HepG2 (cell line): Measurements from ENCODE around the gene ABCA8. TPM values are rescaled to one million over a fixed set of nuclear protein-coding genes. Genes with fewer than 3 reads are reported as not detected.

ENCODE experiments used
- BRCA1 ChIP-seq: sonication (generic); formaldehyde crosslinking; IDR thresholded peaks from 2 replicates; pipeline ENCODE4 v1.4.0; 2020; ENCODE audit warnings: missing genetic modification reagents
- BRF2 ChIP-seq: sonication (generic); formaldehyde crosslinking; IDR thresholded peaks from 2 replicates; pipeline ENCODE4 v1.8.1; 2022; ENCODE audit warnings: mild to moderate bottlenecking, missing genetic modification reagents
- CREM ChIP-seq, 2 experiments: sonication (generic) in 1 of 2; formaldehyde crosslinking in 1 of 2; IDR thresholded peaks; 2 replicates each; pipeline versions ENCODE4 v1.4.0 to v1.6.1; 2016 to 2020; ENCODE audit warnings: antibody characterized with exemption in 1 of 2, mild to moderate bottlenecking in 1 of 2, missing genetic modification reagents in 1 of 2
- GATA4 ChIP-seq: sonication (generic); IDR thresholded peaks from 2 replicates; pipeline ENCODE4 v1.6.1; 2016; ENCODE audit warnings: antibody characterized with exemption, low read depth, borderline replicate concordance
- KDM4B ChIP-seq: sonication (generic); formaldehyde crosslinking; IDR thresholded peaks from 2 replicates; pipeline ENCODE4 v1.4.0; 2020; ENCODE audit warnings: missing genetic modification reagents
- KDM6A ChIP-seq: IDR thresholded peaks from 2 replicates; pipeline ENCODE4 v1.6.1; 2016; ENCODE audit warnings: low read depth
- MAFK ChIP-seq, 2 experiments: IDR thresholded peaks in 1 of 2; conservative IDR thresholded peaks in 1 of 2; 2 replicates each; pipeline ENCODE4 v1.6.1; 2011; ENCODE audit warnings: improper control_type of control experiment in 2 of 2, low read length in 2 of 2
- NFKBIZ ChIP-seq: IDR thresholded peaks from 2 replicates; pipeline ENCODE4 v1.6.1; 2018; ENCODE audit warnings: missing genetic modification reagents, missing compliant biosample characterization
- NONO ChIP-seq, 2 experiments: fragments of 450-650 bp in 1 of 2; sonication (generic) in 1 of 2; formaldehyde crosslinking in 1 of 2; IDR thresholded peaks in 1 of 2; conservative IDR thresholded peaks in 1 of 2; 2 replicates each; pipeline versions ENCODE4 v1.6.1 to v1.8.0; 2017 to 2022; ENCODE audit warnings: mild to moderate bottlenecking in 1 of 2, missing genetic modification reagents in 1 of 2, moderate library complexity in 1 of 2
- POLR2A ChIP-seq, 2 experiments: IDR thresholded peaks; 2 replicates each; pipeline ENCODE4 v1.6.1; 2011; ENCODE audit warnings: low read depth in 2 of 2, low read length in 2 of 2, mild to moderate bottlenecking in 1 of 2, moderate library complexity in 1 of 2; ENCODE audit not compliant: insufficient read depth in 1 of 2
- RARA ChIP-seq: IDR thresholded peaks from 2 replicates; pipeline ENCODE4 v1.6.1; 2016; ENCODE audit warnings: missing genetic modification reagents, missing compliant biosample characterization
- RCOR2 ChIP-seq: IDR thresholded peaks from 2 replicates; pipeline ENCODE4 v1.6.1; 2016; ENCODE audit warnings: missing biosample characterization, missing genetic modification reagents
- REXO4 ChIP-seq: sonication (generic); formaldehyde crosslinking; IDR thresholded peaks from 2 replicates; pipeline ENCODE4 v1.8.0; 2022; ENCODE audit warnings: missing genetic modification reagents, mild to moderate bottlenecking, borderline replicate concordance
- SMAD1 ChIP-seq: sonication (generic); formaldehyde crosslinking; IDR thresholded peaks from 2 replicates; pipeline ENCODE4 v1.4.0; 2020; ENCODE audit warnings: missing genetic modification reagents, low read depth, mild to moderate bottlenecking, borderline replicate concordance
- ZBTB44 ChIP-seq: sonication (generic); formaldehyde crosslinking; IDR thresholded peaks from 2 replicates; pipeline ENCODE4 v1.4.0; 2020; ENCODE audit warnings: missing genetic modification reagents
- ZFX ChIP-seq: sonication (generic); formaldehyde crosslinking; IDR thresholded peaks from 2 replicates; pipeline ENCODE4 v1.4.0; 2020; ENCODE audit warnings: mild to moderate bottlenecking, low read depth, missing genetic modification reagents, moderate library complexity
- ZMYM4 ChIP-seq: sonication (generic); formaldehyde crosslinking; IDR thresholded peaks from 2 replicates; pipeline ENCODE4 v1.8.1; 2023; ENCODE audit warnings: mild to moderate bottlenecking, missing genetic modification reagents
- ZNF407 ChIP-seq: sonication (generic); formaldehyde crosslinking; IDR thresholded peaks from one replicate; pipeline ENCODE4 v1.5.1; 2020; ENCODE audit warnings: mild to moderate bottlenecking, missing genetic modification reagents; ENCODE audit errors: not compliant biosample characterization
- ZNF563 ChIP-seq: sonication (generic); formaldehyde crosslinking; IDR thresholded peaks from 2 replicates; pipeline ENCODE4 v1.8.0; 2022; ENCODE audit warnings: mild to moderate bottlenecking, moderate library complexity, missing genetic modification reagents
- ZNF879 ChIP-seq: sonication (generic); formaldehyde crosslinking; IDR thresholded peaks from 2 replicates; pipeline ENCODE4 v1.8.1; 2023; ENCODE audit warnings: missing genetic modification reagents
- polyA plus RNA-seq, 8 experiments: library from polyadenylated mRNA; depleted of rRNA in 3 of 8; stranded (reverse) in 7 of 8; unstranded in 1 of 8; fragments of >200 nt; fragmentation: Illumina TruSeq in 4 of 8; extraction: Trizol in 4 of 8; gene quantifications; 2 replicates each; pipeline versions ENCODE4 v1.2.1 to v1.2.3, GENCODE V29; 2011 to 2016; ENCODE audit warnings: low read depth in 4 of 8, missing spikeins in 1 of 8, mixed read lengths in 1 of 8; ENCODE audit not compliant: insufficient read depth in 1 of 8
- total RNA-seq, 5 experiments: library from RNA; depleted of rRNA; stranded (reverse); fragments of >200 nt; fragmentation: Illumina TruSeq; extraction: Trizol; gene quantifications; 2 replicates each; pipeline ENCODE4 v1.2.3, GENCODE V29; 2016; ENCODE audit warnings: low read depth in 1 of 5

The ABCA8 gene
- total and polyA plus RNA-seq, 2 of the 13 experiments (the other 11 are each of a cell fraction or from before 2014, with no cell fraction given): 0.05 to 0.18 TPM

- peak; percentile 76 for TF ChIP-seq KDM6A (CRISPR knock-in tag)
- TF ChIP-seq ZMYM4: peak; percentile 87
- no peak for TF ChIP-seq POLR2A (IDR thresholded peaks at IDR 0.05; ENCODE audit: insufficient read depth in 1 of 2, low read depth in 2 of 2, low read length in 2 of 2)
- TF ChIP-seq KDM4B (CRISPR knock-in tag): no peak
- no peak for TF ChIP-seq ZBTB44 (CRISPR knock-in tag)
- TF ChIP-seq CREM (IDR thresholded peaks at IDR 0.05): peak; percentile 45; the same call in 1 of the 2 replicates
- no peak for TF ChIP-seq CREM (CRISPR knock-in tag; IDR thresholded peaks at IDR 0.05)
- TF ChIP-seq ZNF407: no peak
- no peak; the same call in 1 of the 2 replicates for TF ChIP-seq NFKBIZ
- no peak for TF ChIP-seq BRCA1 (CRISPR knock-in tag)
- no peak for TF ChIP-seq ZFX (CRISPR knock-in tag)
- no peak for TF ChIP-seq NONO (IDR thresholded peaks at IDR 0.05)
- TF ChIP-seq NONO (CRISPR knock-in tag; conservative IDR thresholded peaks at IDR 0.05): no peak
- TF ChIP-seq ZNF563 (CRISPR knock-in tag): no peak
- TF ChIP-seq MAFK (conservative IDR thresholded peaks at IDR 0.05 in 1 of 2, IDR thresholded peaks at IDR 0.05 in 1 of 2; ENCODE audit: low read length in 2 of 2): peak; percentile 75 to 79
- no peak for TF ChIP-seq GATA4
- TF ChIP-seq ZNF879 (CRISPR knock-in tag): no peak
- TF ChIP-seq RARA (CRISPR knock-in tag): peak; percentile 63
- peak; percentile 55; the same call in 1 of the 2 replicates for TF ChIP-seq RCOR2
- no peak for TF ChIP-seq SMAD1 (CRISPR knock-in tag)
- TF ChIP-seq BRF2 (CRISPR knock-in tag): no peak
- TF ChIP-seq REXO4 (CRISPR knock-in tag): no peak
Measured at GRCh38 chr17:68908045-68908444, 47.1 kb downstream of the ABCA8 start (continued).
